Activated CD8-positive, alpha-beta memory T cell treated with anti-CD3 and anti-CD28 coated beads, Interleukin-2, amount 50 U/mL, for 1 hour (primary cell): ENCODE results near the gene KRT84.

Source experiments
- DNase-seq: peaks from one replicate; pipeline ENCODE4 v3.0.0-alpha.2; 2020; ENCODE audit errors: extremely low read depth

The KRT84 gene, protein sequence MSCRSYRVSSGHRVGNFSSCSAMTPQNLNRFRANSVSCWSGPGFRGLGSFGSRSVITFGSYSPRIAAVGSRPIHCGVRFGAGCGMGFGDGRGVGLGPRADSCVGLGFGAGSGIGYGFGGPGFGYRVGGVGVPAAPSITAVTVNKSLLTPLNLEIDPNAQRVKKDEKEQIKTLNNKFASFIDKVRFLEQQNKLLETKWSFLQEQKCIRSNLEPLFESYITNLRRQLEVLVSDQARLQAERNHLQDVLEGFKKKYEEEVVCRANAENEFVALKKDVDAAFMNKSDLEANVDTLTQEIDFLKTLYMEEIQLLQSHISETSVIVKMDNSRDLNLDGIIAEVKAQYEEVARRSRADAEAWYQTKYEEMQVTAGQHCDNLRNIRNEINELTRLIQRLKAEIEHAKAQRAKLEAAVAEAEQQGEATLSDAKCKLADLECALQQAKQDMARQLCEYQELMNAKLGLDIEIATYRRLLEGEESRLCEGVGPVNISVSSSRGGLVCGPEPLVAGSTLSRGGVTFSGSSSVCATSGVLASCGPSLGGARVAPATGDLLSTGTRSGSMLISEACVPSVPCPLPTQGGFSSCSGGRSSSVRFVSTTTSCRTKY

DNA sequence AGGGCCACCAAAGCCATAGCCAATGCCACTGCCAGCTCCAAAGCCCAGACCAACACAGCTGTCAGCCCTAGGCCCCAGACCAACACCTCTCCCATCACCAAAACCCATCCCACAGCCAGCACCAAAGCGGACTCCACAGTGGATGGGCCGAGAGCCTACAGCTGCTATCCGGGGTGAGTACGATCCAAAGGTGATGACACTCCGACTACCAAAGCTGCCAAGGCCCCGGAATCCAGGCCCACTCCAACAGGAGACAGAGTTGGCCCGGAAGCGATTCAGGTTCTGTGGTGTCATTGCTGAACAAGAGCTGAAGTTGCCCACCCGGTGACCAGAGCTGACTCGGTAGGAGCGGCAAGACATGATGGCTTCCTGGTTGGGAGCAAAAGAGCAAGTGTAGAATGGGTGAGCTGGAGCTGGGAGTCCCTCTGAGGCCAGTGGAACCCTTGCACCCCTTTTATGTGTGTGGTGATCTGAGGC lies at the start of gene KRT84:
Gene KRT84, minus strand, starts transcription at position 427 of the 477 bp plus-strand sequence. Its CDS starts 67 bp downstream, at position 360.
- no peak for DNase-seq

DNA sequence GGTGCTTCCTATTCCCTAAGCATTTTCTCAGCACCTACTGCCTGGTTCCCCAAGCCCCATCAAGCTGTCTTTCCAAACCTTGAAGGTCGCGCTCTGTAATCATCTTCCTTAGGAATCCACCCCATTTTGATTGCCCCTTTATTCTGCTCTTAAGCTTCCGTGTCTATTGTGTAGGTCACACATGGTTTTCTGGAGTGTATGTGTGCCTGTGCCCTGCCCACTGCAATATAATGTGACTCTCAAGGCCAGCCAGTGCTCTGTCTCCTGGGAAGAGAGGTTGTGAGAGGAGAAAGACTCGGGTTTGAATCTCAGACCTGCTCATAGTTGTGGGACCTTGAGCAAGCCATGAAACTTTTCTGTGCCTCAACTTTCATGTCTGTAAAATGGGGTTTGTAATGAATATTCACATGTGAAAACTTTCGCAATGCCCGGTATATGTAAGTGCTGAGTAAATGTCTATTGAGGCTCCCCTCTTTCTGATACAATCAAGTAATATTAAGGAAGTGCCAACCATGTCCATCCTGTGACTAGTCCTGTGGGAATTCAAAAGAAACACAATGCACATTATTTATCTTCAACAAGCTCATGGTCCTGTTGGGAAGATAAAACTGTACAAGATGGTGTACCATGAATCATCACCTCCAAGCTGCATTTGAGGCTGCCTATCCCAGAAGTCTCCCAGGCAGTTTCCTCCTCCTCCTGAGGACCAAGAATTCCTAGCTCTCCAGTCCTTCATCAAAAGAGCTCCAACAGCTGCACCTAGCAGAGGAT lies 49.5 kb upstream of the KRT84 start:
- DNase-seq: no peak

DNA sequence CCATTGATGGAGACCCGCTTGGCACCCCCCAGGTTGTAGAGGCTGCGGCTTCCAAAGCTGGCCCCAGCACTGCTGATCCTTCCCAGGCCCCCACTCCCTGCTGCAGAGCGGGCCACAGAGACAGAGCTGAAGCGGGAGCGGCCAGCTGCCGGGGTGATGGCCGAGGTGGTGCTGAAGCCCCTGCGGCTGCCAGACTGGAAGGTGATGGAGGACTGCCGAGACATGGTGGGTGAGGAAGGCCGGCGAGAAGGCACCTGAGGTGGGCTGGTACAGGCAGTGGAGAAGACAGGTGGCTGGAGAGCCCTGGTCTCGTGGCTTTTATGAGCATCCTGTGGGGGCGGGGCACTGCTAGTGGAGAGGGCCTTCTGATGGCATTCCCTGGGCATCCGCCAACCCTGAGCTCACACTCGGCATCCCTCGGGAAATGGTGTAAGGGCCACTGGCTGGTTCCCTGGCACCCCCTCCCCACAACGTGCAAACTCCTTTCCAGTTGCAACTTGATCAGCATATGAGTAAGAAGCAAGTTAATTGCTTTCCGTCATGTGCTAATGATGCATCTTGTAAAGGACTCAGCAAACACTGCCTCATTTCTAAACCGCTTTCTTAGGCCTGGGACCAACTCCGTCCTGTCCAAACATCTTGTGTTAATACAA lies 48.8 kb upstream of the KRT84 start, which contains the start of gene KRT75:
Gene KRT75, minus strand, starts transcription at position 291 of the 653 bp plus-strand sequence. Its CDS starts 67 bp downstream, at position 224.
- DNase-seq: no peak

DNA sequence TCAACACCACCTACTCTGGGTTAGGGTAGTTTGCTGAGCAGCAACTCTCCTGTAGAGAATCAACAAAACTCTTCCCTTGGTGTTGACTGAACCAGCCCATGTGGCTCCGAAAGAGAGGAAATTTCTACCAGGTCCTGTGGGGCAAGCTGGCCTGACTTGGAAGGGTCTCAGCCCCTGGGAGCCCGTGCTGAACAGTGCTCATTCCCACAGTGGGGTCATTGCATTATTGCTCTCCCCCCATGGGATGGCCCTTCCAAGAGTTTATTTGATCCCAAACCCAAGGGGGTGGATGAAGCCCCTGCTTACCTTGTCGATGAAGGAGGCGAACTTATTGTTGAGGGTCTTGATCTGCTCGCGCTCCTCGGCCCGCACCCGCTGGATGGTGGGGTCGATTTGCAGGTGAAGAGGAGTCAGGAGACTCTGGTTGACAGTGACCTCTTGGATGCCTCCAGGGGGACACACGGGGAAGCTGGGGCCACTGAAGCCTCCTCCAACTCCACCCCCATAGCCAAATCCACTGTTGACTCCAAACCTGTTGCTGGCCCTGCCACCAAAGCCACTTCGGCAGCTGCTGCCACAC lies 48.1 kb upstream of the KRT84 start:
- no peak for DNase-seq

DNA sequence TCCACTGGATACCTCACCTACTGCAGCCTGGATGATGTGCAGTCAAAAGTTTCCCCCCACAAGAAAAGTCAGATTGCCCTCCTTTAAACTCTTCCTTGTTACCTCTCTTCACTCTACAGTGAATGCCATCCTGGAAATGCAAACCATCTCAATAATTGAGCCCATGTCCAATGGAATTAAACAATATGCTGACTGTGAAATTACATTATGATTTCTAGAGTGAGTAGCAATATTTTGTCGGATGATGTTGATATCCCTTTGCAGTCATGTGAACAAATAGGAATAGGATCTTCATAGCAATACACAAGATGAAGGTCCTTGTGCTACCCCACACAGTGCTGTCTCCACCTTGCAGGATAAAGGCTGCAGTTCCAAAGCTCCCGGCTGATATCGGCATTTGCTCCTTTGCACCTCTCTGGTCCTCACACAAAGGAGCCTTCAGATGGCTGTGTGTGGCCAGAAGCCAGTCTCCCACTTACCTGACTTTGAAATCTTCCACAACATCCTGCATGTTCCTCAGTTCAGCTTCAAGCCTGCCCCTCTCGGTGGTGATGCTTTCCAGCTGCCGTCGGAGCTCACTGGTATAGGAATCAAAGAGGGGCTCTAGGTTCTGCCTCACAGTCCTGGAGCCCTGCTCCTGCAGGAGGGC lies 47.2 kb upstream of the KRT84 start:
- DNase-seq: no peak

DNA sequence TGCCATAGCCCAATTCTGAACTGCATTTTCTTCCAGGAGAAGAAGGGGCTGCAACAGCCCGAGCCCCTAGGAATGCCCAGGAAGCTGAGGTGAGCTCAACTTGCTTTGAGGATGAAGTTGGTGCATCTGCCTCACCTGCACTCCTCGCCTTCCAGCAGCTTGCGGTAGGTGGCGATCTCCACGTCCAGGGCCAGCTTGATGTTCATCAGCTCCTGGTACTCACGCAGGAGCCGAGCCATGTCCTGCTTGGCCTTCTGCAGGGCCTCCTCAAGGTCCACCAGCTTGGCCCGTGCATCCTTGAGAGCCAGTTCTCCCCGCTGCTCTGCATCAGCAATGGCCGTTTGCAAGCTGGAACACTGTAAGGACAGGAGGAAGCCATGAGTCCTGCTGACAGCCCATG lies 42.7 kb upstream of the KRT84 start:
- DNase-seq: no peak

DNA sequence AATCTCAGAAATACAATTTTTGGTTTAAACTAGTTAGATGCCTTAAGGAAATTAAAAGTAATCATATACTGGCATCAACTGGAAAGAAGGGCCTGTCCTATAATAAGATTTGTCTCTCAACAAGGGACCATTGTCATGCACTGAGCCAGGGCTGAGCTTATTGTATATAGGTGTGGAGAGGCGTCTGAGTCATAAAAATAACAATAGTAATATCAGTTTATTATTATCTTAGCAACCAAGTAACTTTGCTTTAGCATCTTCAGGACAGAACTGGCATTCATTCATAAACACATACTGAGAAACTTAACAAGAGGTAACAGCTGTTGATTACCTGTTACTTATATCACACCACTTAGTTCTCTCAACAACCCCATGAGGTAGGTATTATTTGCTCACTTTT lies 41.6 kb upstream of the KRT84 start:
- DNase-seq: no peak

DNA sequence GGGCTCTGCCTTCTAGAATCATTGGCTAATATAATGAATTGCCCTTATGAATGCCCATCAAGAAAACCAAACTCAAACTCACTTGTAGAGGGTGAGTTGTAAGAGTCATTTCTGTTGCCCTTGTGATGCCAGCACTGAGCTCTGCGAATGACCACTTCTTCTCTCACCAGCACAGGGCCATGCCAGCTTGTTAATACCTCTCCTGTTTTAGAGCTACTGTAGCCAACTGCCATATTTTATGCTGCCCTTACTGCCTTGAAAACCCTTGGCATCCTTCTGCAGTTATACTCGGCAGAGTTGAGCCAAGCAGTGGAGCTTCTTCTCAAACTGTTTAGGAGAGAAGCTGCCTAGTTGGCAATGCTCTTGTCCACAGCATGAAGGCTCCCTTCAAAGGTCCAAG lies 40.6 kb upstream of the KRT84 start:
- no peak for DNase-seq

DNA sequence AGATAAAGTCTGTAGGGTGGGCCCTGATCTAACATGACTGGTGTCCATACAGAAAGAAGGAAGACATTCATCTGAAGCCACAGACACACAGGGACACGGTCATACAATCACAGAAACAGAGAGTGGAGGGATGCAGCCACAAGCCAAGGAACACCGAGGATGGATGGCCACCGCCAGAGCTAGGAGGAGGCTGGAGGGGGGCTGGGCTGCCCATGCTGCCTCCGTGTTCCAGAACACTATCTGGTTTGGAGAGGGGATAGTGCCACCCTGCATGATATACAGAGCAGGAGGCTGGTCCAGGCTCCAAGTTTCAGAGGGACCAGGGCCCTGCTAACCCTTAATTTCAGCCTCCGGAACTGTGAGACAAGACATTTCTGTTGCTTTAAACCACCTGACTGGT lies 40.0 kb upstream of the KRT84 start:
- no peak for DNase-seq

DNA sequence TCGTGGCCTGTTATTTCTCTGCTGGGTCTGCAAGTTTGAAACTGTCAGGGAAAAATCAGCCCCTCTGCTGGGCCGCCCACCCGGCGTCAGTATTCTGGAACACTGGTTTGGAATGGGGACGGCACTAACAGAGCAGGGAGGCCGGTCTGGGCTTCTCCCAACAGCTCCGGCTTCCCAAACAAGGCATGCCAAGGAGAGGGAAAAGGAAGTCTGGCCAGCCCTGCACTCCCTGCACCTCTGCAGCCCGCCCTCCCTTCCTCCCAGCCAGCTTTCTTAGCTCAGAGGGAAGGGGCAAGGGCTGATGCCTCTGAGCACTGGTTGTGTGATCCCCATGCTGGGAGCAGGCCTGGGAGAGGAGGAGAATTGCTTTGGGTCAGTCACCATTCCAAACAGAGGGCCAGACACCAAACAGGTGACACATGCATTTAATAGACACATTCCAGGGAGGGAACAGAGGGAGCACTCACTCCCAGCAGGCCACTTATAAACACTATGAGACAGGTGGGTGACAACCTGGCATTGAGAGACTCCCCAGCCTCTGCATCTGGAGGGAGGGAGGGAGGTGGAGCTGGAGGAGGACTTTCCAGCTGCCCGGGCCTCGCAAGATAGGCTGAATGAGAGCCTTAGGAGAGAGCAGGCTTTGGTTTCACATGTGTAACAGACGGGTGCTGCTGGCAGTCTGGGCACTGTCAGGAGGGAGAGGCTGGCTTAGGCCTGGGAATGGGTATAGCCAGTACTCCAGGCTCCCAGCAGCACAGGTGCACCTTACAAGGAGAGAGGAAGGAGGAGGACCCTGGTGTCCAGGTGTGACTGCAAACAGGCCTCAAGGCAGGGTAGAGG lies 38.4 kb upstream of the KRT84 start:
- DNase-seq: no peak

DNA sequence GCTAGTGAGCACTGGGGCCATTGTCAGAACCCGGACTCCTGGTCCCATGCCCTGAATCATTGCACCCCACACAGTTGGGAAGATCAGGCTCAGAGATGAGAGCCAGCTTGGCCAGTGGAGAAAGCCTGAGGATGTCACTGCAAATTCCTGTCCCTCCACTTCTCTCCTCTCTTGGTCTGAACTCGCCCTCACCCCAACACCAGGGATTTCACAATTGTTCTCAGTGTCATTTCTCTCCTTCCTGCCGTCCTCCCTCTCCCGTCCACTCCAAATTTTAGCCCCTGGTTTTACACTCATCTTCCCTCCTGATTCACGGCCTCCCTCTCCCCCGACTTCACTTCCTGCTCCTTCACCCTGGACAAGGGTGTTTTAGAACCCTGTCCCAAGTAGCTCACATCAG lies 37.6 kb upstream of the KRT84 start:
- DNase-seq: no peak

DNA sequence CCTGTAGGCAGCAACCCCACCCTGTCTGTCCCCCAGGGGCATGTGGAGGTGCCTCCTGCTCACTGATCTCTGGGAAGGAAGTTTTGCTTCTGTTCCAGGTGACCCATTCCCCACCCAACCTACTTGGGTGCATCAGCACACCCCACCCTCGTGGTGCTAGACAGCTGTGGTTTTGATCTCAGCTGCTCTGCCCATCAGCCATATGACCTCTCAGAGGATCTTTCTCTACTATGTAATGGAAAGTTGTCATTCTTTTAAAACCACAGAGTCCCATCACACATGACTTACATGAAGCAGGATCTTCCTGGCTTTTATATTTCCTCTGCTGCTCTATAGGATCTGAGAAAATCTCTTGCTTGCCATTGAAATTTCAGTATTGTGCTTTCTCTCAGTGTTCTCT lies 34.2 kb upstream of the KRT84 start:
- no peak for DNase-seq

DNA sequence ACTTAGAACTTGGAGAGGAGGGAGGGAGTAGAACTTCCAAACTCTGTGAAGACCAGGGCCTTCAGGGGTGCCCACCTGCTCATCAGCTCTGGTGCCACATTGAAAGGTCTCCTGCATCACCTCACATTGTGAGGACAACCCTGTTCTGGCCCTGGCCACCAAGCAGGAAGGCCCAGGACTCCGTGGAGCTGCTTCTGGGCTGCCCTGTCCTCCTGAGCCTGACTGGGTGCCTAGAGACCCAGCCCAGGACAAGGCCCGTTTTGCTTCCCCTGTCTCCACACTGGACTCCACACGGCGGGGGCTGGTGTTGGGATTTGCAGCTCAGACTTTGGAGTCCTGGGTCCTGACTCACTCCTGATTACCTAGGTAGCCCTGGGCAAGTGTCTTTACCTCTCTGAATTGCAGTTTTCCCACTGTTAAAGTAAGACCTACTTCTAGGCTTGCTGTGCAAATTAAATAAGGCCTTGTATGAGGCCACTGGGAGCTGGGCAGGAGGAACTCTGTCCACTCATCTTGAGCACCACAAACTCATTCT lies 33.2 kb upstream of the KRT84 start:
- no peak for DNase-seq

DNA sequence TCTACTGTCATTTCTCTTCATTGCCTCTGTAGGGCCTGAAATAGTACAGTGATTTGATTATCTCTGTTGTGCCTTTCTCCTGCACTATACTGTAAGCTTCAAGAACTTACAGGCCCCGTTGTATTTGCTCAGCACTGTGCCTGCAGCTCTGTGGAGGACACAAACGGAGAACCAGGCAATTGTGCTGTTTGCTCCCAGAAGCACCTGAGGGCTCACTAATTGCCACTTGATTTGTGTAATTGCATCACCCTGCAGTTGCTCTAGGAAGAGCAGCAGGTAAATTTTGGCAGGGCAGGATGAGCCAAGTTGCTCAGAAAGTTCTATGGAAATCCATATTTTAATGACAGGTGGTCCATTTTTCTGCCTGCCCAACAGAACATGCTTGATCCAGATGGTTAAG lies 32.3 kb upstream of the KRT84 start:
- DNase-seq: no peak

DNA sequence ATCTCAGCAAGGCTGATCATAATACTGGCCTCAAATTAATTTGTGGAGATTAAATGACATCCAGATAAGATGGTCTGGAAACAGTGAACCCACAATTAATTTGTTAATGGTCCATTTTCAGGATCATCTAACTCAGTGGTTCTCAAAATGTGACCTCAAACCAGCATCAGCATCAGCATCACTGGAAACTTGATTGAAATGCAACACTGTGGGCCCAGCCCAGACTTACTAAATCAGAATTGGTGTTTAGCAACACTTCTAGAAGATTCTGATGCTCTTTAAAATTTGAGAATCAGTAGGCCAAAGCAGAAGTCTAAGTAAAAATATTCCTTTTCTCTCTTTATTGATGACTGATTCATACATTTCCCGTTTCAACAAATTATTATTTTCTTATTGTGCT lies 31.3 kb upstream of the KRT84 start:
- DNase-seq: no peak

DNA sequence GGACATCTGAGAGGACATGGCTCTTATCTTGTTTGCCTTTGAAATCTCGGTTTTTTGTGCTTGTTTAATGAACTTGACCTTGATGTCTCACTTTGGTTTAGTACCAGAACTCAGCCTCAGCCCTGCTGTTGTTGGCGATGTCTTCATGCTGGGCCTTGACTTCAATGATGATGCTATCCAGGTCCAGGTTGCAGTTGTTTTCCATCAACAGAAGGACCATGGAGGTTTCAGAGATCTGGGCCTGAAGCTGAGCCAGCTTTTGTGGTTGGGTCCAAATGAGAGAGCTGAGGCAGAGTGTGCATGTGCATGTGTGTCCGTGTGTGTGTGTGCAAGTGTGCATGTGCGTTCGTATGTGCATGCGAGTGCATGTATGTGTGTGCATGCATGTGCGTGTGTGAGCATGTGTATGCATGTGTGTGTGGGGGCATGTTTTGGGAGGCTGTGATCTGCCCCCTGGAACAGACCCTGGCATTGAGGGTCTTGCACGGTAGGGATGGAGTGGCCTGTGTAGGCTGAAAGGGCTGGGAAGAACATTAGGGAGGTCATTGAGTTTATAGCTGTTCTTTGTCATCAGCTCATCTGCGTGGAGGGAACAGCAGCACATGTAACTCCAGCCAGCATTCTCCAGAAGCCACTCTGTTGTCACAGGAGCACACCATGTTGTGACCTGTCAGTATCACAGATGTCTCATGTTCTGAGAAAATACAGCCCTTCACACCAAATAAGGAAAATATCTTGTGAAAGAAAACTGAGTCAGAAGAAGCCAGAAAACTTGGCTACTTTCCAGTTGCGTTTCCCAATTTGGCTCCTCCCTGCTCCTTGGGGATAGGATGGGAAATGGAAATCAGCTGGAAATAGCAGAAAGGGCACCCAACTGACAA lies 30.7 kb upstream of the KRT84 start:
- no peak for DNase-seq

DNA sequence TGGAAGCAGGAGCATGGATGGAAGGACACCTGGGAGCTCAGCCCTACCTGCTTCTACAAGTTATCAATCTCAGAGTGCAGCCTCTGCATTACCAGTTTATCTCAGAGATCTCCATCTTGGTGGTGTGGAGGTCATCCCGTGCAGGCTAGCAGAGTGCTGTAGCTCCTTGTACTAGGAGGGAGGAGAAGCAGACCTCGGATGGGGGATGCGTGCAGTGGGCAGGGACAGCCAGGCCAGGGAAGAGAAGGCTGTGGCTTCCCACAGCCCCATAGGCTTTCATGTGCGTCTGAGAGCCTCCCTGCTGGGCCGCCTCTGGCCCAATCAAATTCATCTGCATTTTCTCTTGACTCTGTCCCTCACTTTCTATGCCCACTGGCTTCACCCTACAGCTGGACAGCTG lies 29.5 kb upstream of the KRT84 start:
- DNase-seq: no peak

DNA sequence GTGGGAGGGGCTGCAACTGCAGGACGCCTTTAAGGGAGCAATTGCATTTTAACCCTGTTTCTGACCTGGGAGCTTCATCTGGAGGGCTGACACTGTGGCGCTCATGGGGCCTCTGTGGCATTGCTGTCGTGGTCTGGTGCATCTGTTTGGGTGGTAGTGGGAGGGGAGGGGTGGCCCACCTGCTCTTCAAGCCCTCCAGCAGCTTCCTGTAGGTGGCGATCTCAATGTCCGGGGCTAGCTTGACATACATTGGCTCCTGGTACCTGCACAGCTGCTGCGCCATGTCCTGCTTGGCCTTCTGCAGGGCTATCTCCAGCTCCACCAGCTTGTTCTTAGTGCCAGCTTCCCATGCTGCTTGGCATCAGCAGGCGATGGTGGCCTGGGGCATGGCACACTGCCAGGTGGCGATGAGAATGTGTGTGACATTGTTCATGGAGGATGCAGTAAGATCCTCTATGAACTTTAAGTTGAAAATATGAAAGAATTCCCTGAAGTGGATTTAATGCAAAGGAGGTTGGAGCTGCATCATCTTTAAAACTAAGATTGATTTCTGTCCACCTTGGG lies 28.4 kb upstream of the KRT84 start:
- no peak for DNase-seq

DNA sequence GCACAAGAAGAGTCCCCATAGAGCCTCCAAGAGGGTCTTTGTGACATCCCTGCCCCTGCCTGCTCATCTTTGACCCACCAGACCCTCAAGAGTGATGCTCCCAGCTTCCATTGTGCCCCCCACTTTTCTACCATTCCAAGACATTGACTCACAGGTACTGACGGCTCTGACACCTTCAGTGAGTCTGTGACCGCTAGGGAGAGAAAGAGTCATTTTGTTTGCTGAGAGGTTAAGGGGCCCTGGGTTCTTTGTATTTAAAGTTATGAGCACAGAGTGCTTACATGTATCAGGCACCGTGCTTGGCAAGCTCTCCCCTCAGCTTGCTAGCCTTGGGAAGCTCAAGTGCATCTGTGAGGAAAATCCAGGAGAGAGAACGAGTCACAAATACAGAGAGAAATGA lies 27.8 kb upstream of the KRT84 start:
- DNase-seq: no peak
